T-helper 1 cell treated with Interleukin-12 subunit alpha and Interleukin-12 subunit beta and Interleukin-4 antibody, amounts not matched to agents 30 ng/mL and 1 ng/mL, for 36 hours (primary cell): Measurements from ENCODE around the gene PHTF2. TPM values are rescaled to one million over a fixed set of nuclear protein-coding genes. Genes with fewer than 3 reads are reported as not detected.
"Not testable (repeated sequence)": the region's sequence is repeated elsewhere in the genome, so short reads cannot be mapped to it uniquely, and the experiment has no call there.

ENCODE experiments used
- intact Hi-C: fragments of 100-400 bp; cut with micrococcal nuclease; formaldehyde crosslinking; loops from one replicate; pipeline ENCODE4 v1.15.1; 2024
- total RNA-seq: library from RNA; stranded (reverse); gene quantifications from 2 replicates; pipeline ENCODE4 v1.2.3, GENCODE V29; 2022

PHTF2 gene
- 34.7 and 36.1 TPM in 2 replicates for total RNA-seq

DNA sequence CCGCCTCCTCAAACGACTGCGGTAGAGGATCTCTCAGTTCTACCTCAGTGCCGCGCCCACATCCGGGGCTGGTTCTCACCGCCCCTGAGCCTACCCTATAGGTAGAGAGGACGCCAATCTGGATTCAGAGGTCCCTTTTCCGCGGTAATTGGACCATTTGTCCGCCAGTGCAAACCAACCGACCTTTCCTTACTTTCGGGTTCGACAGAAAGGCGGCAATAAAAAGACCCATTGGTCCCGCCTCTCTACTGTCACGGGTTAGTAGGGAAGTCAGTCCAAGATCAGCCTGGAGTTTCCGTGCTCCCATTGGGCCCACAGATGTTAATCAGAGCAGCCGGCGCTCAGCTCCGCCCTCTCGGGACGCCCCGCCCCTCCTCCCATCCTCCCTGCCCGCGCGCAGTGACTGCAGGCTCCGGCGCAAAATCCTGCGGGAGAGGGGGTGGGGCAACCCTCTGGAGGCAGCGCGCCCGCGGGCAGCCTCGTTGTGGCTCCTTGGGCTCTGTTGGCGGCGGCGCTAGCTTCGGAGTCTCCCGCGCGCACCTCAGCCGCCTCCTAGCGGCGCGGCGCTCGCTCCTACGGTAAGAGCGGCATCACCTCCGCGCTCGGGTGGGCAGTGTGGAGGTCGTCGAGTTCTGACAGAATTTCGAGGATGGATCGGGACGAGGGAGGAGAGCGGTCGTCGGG lies at the start of gene PHTF2, which contains the start of gene TMEM60:
Gene PHTF2, plus strand, starts transcription at position 380 of the 684 bp plus-strand sequence.
Gene TMEM60, minus strand, starts transcription at position 41 of the 684 bp plus-strand sequence. CDS start 4,061 bp downstream, outside the sequence.
- intact Hi-C loops, result loop anchor here (1.0 to 5.0 kb wide), 12 partner anchors 36 to 1480 kb away; partner anchors contain the start of genes CCDC146, GSAP, RSBN1L and YWHAG

- intact Hi-C loops, result no loop called here
Observed at GRCh38 chr7:77752016-77752415, 46.6 kb upstream of the PHTF2 start.

- intact Hi-C loops, result no loop called here
Observed at GRCh38 chr7:77753173-77753572, 45.4 kb upstream of the PHTF2 start.

DNA sequence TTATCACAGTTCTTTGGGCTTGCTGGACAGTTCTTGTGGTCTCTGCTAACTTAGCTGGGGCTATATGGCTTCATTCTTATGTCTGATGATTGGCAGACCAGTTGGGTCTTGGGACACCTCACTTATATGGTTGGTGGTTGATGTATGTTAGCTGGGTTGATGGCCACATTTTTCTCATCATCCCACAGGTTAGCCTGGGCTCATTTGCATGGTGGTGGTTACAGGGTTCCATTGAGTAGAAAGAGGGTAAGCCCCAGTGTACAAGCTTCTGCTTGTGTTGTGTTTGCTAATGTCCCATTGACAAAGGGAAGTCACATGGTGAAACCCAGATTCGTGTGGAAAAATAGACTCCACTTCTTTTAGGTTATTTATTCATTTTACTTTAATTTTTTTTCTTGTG lies 41.0 kb upstream of the PHTF2 start:
- intact Hi-C loops, result loop anchor here (5.0 kb wide), 2 partner anchors 405 to 510 kb away; no protein-coding TSS in a partner anchor

GRCh38 chr7:77759294-77759889 lies 39.2 kb upstream of the PHTF2 start:
- intact Hi-C loops, result loop anchor here (1.0 to 5.0 kb wide), 7 partner anchors 39 to 512 kb away; partner anchors contain the start of genes PHTF2, RSBN1L and TMEM60

- intact Hi-C loops, result no loop called here
Observed at GRCh38 chr7:77760809-77761453, 37.6 kb upstream of the PHTF2 start.

DNA sequence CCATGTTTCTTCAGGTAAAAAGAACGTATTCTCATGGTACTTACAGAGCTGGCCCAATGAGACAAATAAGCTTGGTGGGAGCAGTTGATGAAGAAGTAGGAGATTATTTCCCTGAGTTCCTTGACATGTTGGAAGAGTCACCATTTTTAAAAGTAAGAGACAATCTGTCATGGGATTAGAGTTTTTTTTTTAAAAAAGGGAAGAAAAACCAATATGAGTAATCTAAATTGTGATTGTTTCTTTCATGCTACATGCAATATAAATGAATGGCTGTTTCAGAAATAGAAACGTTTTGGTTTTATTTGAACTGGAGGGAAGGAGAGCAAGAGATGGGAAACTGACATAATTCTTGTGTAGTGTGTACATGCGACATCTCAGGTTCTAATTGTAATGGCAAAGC lies 33.1 kb upstream of the PHTF2 start:
- intact Hi-C loops, result no loop called here

DNA sequence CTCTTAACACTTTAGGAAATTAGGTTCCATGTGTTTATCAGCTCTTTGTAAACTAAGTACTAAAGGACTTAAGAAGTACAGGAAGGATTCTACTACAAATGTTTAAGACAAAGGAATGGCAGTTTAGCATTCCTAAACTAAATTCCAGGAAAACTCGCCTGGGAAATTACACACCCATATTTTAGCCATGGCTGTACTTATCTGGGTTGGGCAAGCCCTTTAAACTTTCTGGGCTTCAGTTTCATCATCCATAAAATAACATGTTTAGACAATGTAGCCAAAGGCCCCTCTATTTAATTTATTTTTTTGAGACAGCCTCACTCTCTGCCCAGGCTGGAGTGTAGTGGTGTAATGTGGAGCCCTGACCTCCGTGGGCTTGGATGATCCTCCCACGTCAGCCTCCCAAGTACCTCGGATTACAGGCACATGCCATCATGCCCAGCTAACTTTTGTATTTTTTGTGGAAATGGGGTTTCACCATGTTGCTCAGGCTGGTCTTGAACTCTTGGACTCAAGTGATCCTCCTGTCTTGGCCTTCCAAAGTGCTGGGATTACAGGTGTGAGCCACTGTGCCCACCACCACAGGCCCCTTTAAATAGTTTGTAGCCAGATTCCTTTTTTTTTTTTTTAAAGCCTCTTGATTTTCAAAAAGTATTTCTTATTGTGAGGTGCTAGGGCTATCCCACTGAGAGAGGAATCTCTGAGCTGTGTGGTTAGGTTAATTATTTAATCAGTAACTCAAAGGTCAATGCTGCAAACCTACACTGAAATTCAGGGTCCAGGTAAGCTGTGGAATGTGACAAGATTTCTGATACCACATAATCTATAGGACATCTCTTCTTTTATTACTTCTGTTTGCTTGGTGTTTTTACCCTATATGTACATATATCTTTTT lies 32.4 kb upstream of the PHTF2 start:
- intact Hi-C loops, result no loop called here

GRCh38 chr7:77766801-77767605 lies 31.6 kb upstream of the PHTF2 start:
- intact Hi-C loops, result no loop called here

DNA sequence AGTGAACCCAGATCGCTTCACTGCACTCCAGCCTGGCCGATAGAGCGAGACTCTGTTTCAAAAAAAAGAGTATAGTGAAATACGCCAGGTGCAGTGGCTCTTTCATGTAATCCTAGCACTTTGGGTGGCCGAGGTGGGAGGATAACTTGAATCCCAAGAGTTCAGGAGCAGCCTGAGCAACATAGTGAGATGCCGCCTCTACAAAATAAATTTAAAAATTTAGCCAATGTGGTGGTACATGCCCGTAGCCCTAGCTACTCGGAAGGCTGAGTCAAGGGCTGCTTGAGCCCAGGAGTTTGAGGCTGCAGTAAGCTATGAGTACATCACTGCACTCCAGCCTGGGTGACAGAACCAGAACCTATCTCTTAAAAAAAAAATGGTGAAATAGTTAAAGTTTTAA lies 28.3 kb upstream of the PHTF2 start:
- intact Hi-C loops, result no loop called here

GRCh38 chr7:77771901-77772300 lies 26.7 kb upstream of the PHTF2 start:
- intact Hi-C loops, result no loop called here

GRCh38 chr7:77778535-77778934 lies 20.0 kb upstream of the PHTF2 start:
- intact Hi-C loops, result no loop called here

DNA sequence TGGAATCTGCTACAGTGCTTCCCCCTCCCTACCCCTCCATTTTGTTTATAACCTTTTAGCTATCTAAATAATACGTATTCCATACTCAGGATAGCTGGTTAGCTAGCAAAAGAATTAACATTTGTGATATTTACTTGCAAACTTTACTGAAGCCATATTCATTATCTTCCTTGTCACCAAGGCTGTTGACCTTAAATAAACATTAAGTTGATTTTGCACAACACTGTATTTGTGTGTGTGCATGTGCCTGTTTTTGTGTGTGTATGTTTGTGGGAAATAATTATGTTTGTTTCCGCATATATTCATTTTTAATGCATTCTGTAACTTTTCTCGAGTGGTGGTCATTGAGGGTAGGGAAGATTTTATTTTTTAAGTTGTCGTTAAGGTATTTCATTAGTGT lies 16.2 kb upstream of the PHTF2 start:
- intact Hi-C loops, result no loop called here

- intact Hi-C loops, result no loop called here
Observed at GRCh38 chr7:77783111-77783510, 15.5 kb upstream of the PHTF2 start.

GRCh38 chr7:77783545-77783944 lies 15.0 kb upstream of the PHTF2 start:
- intact Hi-C loops, result no loop called here

- intact Hi-C loops, result not testable (repeated sequence)
Observed at GRCh38 chr7:77784426-77784825, 14.1 kb upstream of the PHTF2 start.

DNA sequence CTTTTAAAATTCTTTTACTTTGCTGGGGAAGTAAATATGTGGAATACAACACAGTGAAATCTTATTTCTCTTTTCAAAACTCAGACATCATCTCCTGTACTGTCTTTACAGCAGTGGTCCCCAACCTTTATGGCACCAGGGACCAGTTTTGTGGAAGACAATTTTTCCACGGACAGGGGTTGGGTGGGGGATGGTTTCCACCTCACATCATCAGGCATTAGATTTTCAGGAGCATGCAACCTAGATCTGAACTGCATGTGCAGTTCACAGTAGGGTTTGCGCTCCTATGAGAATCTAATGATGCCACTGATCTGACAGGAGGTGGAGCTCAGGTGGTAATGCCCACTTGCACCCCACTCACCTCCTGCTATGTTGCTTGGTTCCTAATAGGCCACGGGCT lies 12.6 kb upstream of the PHTF2 start:
- intact Hi-C loops, result no loop called here

DNA sequence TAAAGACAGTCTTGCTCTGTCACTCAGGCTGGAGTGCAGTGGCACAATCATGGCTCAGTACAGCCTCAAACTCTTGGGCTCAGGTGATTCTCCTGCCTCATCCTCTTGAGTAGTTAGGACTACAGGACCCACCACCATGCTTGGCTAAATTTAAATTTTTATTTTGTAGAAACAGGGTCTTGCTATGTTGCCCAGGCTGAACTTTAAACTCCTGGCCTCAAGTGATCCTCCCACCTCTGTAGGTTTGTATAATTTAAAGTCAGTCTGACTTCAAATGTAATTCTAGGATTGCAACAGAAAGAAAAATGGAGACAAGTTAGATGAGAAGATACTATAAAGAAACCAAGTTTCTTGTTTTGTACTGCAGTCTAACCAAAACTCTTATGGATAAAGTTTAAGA lies 11.8 kb upstream of the PHTF2 start:
- intact Hi-C loops, result no loop called here

DNA sequence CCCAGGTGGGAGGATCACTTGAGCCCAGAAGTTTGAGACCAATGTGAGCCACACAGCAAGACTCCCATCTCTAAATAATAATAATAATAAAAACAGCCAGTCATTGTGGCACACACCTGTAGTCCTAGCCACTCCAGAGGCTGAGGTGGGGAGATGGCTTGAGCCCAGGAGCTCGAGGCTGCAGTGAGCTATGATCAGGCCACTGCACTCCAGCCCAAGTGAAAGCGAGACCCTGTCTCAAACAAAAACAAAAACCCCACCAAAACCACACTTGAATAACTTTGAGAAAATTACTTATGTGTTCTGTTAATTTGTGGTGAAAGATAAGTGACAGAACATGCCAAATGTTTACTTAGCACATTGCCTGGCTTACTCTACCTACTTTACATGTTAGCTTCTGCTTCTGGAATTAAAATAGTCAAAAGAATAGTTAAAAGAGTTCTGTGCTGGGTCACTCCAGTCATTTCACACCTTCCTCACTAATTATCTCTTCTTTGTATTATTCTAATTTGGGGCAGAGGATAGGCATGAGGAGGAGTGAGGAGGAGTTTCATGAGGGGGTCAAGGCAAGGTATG lies 10.2 kb upstream of the PHTF2 start:
- intact Hi-C loops, result no loop called here

GRCh38 chr7:77791336-77791735 lies 7.2 kb upstream of the PHTF2 start:
- intact Hi-C loops, result no loop called here
